ENCODE data around the gene SLC25A53.

SLC25A53 gene, protein sequence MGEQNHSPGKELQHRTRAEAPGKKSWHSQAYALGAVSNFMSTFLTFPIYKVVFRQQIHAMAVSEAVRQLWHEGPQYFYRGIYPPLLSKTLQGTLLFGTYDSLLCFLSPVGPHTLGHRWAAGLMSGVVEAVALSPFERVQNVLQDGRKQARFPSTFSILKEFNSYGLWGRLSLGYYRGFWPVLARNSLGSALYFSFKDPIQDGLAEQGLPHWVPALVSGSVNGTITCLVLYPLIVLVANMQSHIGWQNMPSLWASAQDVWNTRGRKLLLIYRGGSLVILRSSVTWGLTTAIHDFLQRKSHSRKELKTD

GRCh38 chrX:104156630-104157529 lies at the start of gene SLC25A53:
Gene SLC25A53, minus strand, starts transcription at chrX:104157009. Its CDS starts 51,752 bp downstream, at chrX:104105257.
- peak; percentile 88 for DNase-seq

- DNase-seq, result no peak
Measured at GRCh38 chrX:104205548-104205947, 48.7 kb upstream of the SLC25A53 start.

GRCh38 chrX:104195489-104196084 lies 38.8 kb upstream of the SLC25A53 start:
- no peak for DNase-seq

DNA sequence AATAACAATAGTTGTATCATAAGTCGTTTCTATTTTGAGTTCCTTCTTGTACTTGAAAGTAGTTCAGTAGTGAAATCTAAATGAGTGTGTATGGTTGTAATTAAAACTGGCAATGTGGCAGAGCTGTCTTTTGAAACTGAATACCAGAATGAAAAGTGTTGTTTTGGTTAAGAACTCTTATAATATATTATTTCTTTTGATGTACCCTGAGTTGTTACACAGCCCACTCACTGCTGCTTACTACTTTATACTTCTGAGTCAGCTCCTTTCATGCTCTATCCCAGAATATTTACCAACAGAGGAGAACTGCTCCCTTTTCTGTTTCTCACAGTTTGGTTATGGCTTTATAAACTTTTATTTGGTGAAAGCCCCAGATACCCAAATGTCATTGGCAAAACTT lies 38.2 kb upstream of the SLC25A53 start:
- no peak for DNase-seq

- no peak for DNase-seq
Measured at GRCh38 chrX:104193485-104193884, 36.7 kb upstream of the SLC25A53 start.

- no peak for DNase-seq
Measured at GRCh38 chrX:104189837-104190236, 33.0 kb upstream of the SLC25A53 start.

- DNase-seq, result no peak
Measured at GRCh38 chrX:104187931-104188330, 31.1 kb upstream of the SLC25A53 start.

DNA sequence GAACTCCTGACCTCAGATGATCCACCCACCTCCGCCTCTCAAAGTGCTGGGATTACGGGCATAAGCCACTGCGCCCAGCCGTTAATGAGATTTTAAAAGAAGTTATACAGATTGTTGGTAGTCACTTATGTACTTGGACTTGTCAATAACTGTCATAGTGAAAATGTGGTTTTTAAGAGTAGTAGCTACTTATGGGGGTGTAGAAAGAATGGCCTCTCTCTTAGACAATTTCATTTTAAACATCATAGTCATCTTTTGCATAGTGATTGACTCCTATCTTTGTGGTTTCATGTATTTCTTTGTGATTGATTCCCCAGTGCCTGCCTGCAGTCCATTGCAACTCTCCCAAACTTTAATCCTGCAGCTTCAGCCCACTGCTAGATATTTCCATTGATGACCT lies 26.9 kb upstream of the SLC25A53 start:
- no peak for DNase-seq

GRCh38 chrX:104173841-104174240 lies 17.0 kb upstream of the SLC25A53 start:
- no peak for DNase-seq

- DNase-seq, result no peak
Measured at GRCh38 chrX:104172788-104173187, 16.0 kb upstream of the SLC25A53 start.

- no peak for DNase-seq
Measured at GRCh38 chrX:104172121-104172520, 15.3 kb upstream of the SLC25A53 start.

DNA sequence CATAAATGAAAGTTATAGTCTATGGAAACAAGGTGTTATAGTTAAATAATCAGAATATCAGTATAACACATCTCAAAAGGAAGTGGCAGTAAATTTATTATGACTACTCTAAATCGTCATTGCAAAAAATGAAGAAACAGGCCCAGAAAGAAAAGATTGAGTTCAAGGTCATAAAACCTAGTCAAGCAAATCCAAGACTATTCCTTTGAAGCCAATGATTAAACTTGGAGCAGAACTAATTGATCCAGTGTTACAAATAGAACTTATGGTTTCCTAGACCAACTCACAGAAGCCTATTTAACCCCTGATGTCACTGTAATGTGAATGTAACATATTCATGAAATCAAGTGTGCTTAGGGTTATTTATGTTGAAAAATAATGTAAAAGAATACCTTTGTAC lies 11.3 kb upstream of the SLC25A53 start:
- no peak for DNase-seq

GRCh38 chrX:104166735-104167436 lies 10.1 kb upstream of the SLC25A53 start:
- DNase-seq, result no peak

- DNase-seq, result peak; percentile 91
Measured at GRCh38 chrX:104165894-104166734, 9.3 kb upstream of the SLC25A53 start, which contains the start of gene FAM199X. Gene FAM199X, plus strand, starts transcription at chrX:104166453. Its CDS starts 333 bp downstream, at chrX:104166786.

- DNase-seq, result no peak
Measured at GRCh38 chrX:104151037-104151436, 5.8 kb downstream of the SLC25A53 start.

DNA sequence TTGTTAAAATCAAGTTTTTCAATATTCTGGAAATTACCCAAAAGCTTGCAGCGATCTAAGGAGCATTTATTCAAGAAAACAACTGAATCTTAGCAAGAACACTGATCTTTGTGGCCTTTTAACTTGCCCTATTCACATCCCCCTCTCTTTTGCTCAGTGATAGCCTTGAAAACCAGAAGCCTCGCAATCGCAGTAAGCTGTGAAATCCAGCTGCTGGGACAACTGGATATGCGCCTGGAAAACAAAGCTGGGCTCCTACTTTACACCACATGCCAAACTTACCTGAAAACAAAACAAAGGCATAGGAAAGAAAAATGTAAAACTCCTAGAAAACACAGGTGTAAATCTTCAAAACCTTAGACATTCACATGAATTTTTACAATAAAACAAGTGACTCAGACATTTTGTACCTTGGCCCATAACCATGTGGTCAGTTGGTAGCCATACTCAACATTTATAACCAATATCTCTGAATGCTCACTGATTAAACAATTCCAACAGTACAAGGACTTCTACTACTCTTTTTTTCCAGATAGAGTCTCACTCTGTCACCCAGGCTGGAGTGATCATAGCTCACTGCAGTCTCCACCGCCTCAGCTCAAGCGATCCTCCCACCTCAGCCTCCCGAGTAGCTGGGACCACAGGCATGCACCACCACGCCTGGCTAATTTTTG lies 15.6 kb downstream of the SLC25A53 start:
- no peak for DNase-seq

GRCh38 chrX:104137496-104137895 lies 19.3 kb downstream of the SLC25A53 start:
- DNase-seq, result no peak

DNA sequence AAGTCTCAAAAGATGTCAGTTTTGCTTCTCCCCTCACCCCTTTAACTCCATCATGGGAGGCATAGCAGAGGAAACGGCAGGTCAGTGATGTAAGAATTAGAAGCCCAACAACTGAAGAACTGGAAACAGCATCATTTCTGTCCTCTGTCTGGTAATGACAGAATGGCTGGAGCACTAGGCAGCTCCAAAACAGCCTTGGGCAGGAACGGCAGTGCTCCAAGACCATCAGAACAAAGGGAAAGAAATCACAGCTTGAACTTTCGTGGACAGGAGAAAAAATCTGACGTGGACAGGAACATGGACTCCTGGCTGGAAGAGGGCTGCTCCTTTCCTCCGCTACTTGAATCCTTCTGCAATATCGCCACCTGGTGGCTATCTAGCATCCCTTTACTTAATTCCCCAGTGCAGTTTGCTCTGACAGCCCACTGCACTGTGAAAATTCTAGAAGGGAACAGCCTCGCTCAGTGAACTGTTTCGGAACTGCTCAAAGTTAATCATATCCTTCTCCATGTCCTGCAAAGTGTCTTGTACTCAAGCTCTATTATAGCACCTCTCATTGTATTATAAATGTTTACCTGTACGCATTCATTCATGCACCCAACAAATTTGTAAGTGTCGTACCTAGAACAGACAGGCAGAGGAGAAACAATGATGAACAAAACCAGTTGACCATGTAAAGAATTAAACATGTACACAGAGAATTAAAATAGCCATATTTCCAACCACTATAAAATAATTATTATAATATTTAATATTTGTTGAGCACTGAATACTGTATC lies 20.4 kb downstream of the SLC25A53 start:
- peak; percentile 75 for DNase-seq

DNA sequence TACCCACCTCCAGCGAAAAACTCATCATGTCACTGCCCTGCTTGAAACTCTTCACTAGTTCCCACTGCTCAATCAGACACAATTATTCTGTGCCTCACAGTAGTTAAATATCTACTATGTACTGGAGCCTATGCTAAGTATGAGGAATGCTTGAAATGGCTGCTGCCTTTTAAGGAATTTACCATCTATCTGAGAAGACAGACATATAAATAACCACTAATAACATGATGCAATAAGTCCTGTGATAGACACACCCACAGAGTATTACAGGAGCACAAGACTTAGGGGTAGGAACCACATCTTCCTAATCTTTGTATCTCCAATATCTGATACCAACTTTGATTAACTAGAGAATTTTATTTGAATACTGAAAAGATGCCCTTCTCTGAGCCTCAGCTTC lies 21.1 kb downstream of the SLC25A53 start:
- no peak for DNase-seq

DNA sequence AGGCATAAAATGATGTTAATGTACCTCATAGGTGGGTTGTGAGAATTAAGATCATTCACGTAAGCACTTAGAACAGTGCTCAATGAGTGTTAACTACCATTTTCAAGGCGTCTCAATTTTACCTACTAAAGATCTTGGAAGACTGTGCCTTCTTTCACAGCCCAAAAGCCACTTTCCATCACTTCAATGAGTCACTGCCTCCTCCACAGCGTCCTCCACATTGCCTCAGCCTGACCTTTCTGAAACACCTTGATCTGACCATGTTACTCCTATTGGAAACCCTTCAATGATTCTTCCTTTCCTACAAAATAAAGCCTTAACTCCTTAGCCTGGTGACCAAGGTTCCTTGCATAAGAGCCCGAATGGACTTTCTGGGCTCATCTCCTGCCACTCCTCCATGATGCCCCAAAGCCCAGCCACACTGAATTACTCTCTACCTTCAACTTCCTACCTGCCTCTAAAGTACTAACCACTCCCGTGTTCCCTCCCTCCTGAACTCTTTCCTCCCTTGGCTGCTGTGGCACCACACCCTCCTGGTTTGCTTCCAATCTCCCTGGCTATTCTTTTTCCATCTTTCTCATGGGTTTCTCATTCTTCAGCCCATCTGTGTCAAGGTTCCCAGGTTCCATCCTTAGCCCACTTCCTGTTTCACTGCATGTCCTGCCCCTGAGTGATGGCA lies 22.1 kb downstream of the SLC25A53 start:
- DNase-seq, result no peak
